HL-60 (cell line): ENCODE measurements around the gene ROR2.

Experiments
- DNase-seq, 2 experiments: peaks; one replicate each; pipeline ENCODE4 v3.0.0-alpha.2; 2010 to 2020; ENCODE audit warnings: low read depth in 1 of 2, low spot score in 1 of 2
- H3K27ac ChIP-seq: fragments of 250-450 bp; sonication (Bioruptor Pico); replicated peaks from 2 replicates; pipeline ENCODE4 v1.5.1; 2020; ENCODE audit warnings: mild to moderate bottlenecking, moderate library complexity
- H3K27me3 ChIP-seq: fragments of 250-450 bp; sonication (Bioruptor Pico); 2 replicates; pipeline ENCODE4 v1.5.1; 2021; ENCODE audit warnings: mild to moderate bottlenecking, moderate library complexity; ENCODE audit not compliant: insufficient read depth, poor library complexity, severe bottlenecking
- H3K4me3 ChIP-seq: replicated peaks from 2 replicates; pipeline ENCODE4 v1.5.1; 2011; ENCODE audit warnings: mild to moderate bottlenecking, control low read depth, low read length; ENCODE audit not compliant: insufficient read depth
- GABPA ChIP-seq: IDR thresholded peaks from 2 replicates; pipeline ENCODE4 v1.6.1; 2012; ENCODE audit warnings: low read depth
- POLR2AphosphoS5 ChIP-seq: IDR thresholded peaks from 2 replicates; pipeline ENCODE4 v1.6.1; 2012; ENCODE audit warnings: low read depth
- SPI1 ChIP-seq: IDR thresholded peaks from 2 replicates; pipeline ENCODE4 v1.6.1; 2012; ENCODE audit warnings: low read depth, mild to moderate bottlenecking, borderline replicate concordance
- TF ChIP-seq, protein P1 (sequence below): IDR thresholded peaks from 2 replicates; pipeline ENCODE4 v1.6.1; 2012; ENCODE audit warnings: low read depth; ENCODE audit not compliant: insufficient replicate concordance
- TF ChIP-seq, protein P2 (sequence below): IDR thresholded peaks from one replicate; pipeline ENCODE4 v1.5.1; 2011; ENCODE audit warnings: low read length, control low read depth, inconsistent platforms; ENCODE audit not compliant: insufficient read depth

Gene ROR2

DNA sequence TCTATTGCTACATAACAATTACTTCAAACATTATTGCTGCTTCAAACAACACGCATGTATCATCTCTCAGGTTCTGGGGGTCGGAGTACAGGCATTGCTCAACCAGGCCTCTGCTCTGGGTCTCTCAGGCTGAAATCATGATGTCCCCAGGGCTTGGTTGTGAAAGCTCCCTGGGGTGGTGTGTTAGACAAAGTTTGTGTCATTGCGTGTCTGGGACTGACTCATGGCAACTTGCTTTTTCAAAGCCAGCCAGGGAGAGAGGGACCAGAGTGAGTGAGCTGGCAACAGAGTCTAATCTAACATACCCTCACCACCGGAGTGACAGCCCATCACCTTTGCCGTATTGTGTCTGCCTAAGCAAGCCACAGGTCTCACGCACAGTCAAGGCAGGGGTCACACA, 267.2 kb downstream of the ROR2 start:
- no peak for DNase-seq
- Histone ChIP-seq H3K27ac (no peak overlapping the region), H3K4me3 (no peak overlapping the region), H3K27me3 (no peaks in the 10 kb centered on the region)
- TF ChIP-seq SPI1, result no peak
- TF ChIP-seq, protein P1, sequence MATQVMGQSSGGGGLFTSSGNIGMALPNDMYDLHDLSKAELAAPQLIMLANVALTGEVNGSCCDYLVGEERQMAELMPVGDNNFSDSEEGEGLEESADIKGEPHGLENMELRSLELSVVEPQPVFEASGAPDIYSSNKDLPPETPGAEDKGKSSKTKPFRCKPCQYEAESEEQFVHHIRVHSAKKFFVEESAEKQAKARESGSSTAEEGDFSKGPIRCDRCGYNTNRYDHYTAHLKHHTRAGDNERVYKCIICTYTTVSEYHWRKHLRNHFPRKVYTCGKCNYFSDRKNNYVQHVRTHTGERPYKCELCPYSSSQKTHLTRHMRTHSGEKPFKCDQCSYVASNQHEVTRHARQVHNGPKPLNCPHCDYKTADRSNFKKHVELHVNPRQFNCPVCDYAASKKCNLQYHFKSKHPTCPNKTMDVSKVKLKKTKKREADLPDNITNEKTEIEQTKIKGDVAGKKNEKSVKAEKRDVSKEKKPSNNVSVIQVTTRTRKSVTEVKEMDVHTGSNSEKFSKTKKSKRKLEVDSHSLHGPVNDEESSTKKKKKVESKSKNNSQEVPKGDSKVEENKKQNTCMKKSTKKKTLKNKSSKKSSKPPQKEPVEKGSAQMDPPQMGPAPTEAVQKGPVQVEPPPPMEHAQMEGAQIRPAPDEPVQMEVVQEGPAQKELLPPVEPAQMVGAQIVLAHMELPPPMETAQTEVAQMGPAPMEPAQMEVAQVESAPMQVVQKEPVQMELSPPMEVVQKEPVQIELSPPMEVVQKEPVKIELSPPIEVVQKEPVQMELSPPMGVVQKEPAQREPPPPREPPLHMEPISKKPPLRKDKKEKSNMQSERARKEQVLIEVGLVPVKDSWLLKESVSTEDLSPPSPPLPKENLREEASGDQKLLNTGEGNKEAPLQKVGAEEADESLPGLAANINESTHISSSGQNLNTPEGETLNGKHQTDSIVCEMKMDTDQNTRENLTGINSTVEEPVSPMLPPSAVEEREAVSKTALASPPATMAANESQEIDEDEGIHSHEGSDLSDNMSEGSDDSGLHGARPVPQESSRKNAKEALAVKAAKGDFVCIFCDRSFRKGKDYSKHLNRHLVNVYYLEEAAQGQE, result no peak

DNA sequence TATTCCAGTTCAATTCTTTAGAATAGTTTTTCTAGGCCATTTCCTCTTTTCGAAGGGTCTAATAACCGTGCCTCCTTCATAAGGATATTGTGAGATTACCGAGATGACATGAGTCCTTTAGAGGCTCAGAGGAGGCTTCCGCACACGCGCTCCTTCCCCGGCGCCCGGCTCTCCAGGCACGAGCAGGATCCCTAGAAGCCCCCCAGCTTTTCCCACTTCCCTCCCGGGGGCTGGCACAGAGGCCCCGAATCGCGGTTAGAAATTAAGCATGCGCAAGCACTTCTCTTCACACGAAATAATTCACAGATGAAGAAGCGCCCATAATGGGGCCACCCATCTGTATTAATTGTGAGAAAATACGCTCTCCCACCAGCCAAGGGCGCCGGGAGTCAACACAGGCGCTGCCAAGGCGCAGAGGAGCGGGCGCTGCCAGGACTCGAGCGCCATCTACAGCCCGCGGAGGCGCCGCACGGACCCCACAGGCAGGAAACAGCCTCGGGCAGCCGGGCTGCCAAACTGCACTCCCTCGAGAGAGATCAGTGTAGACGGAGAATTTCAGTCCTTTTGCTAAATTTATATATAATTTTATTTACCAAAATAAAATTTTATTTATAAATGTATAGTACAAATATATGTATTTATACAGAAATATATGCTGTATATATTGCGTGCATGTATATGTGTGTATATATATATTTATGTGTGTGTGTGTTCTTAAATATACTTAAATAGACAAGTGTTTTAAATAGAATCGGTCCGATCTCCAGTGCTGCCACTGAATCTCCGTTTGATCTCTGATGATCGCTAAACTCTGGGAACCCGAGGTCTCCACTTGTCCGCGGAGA, 268.3 kb downstream of the ROR2 start:
- H3K27me3 ChIP-seq, result no peaks in the 10 kb centered on the region
- H3K27ac ChIP-seq, result no peak overlapping the region
- peak overlapping the region; percentile 34 for H3K4me3 ChIP-seq
- peak; percentile 24 to 76 for DNase-seq
- TF ChIP-seq SPI1 (peak; percentile 78), GABPA (no peak)
- TF ChIP-seq, protein P2, sequence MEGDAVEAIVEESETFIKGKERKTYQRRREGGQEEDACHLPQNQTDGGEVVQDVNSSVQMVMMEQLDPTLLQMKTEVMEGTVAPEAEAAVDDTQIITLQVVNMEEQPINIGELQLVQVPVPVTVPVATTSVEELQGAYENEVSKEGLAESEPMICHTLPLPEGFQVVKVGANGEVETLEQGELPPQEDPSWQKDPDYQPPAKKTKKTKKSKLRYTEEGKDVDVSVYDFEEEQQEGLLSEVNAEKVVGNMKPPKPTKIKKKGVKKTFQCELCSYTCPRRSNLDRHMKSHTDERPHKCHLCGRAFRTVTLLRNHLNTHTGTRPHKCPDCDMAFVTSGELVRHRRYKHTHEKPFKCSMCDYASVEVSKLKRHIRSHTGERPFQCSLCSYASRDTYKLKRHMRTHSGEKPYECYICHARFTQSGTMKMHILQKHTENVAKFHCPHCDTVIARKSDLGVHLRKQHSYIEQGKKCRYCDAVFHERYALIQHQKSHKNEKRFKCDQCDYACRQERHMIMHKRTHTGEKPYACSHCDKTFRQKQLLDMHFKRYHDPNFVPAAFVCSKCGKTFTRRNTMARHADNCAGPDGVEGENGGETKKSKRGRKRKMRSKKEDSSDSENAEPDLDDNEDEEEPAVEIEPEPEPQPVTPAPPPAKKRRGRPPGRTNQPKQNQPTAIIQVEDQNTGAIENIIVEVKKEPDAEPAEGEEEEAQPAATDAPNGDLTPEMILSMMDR, result peak; percentile 65
- TF ChIP-seq, protein P1, result no peak

DNA sequence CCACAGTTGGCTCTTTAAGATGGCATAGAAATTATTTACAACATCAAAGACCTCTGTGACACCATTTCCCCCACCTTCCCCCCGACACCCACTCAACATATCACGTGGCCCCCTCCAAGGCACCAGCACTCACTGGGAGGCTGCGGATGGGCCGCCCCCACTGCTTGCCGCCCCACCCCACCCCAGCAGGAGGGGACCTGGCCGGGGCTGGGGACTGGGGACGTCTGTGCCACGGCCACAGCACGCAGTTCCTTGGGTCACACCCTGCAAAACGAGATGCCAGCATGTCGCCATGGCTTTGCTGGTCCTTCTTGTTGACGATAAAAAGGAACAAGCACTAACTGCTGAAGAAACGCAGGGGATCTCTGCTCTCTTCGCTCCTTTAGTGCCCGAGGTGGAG, 269.0 kb downstream of the ROR2 start:
- DNase-seq, result no peak
- H3K27ac ChIP-seq, result no peak overlapping the region
- TF ChIP-seq, protein P1, result no peak
- TF ChIP-seq GABPA, result no peak
- H3K4me3 ChIP-seq, result no peak overlapping the region
- no peaks in the 10 kb centered on the region for H3K27me3 ChIP-seq

DNA sequence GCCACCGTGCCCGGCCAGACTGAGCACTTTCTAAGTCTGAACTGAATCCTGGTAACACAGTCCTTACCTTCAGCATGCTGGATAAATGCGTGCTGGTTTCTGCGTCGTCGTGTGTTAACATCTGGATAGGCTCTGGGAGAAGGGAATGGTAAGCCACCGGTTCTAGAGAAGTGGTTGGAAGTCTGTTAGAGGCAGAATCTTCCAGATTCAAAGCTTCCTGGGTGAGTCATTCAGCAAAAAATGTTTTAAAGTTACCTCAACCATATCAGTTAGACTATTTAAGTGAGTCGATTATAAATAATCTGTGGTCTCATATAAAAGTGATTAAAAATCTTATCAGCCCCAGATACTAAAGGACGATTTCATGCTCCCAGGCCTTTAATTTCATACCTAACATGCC, 269.9 kb downstream of the ROR2 start:
- H3K4me3 ChIP-seq, result no peak overlapping the region

More for the DNA sequence above, 269.9 kb downstream of the ROR2 start:
- no peaks in the 10 kb centered on the region for H3K27me3 ChIP-seq
- no peak overlapping the region for H3K27ac ChIP-seq
- DNase-seq, result no peak
- TF ChIP-seq, protein P1, result no peak
- TF ChIP-seq GABPA (no peak), SPI1 (no peak), POLR2AphosphoS5 (no peak)
- TF ChIP-seq, protein P2, result no peak
